Heart right ventricle (tissue), 16 donors: Measurements from ENCODE around the gene C4BPA. TPM values are rescaled to one million over a fixed set of nuclear protein-coding genes. Genes with fewer than 3 reads are reported as not detected.

Experiments
- ATAC-seq, 8 donors: fragments of 200-7000 bp; cut with Tn5 transposase; one replicate each; pipeline ENCODE4 v1.9.1; 2020; ENCODE audit warnings: mild to moderate bottlenecking in 8 of 8, moderate library complexity in 8 of 8, moderate number of reproducible peaks in 1 of 8
- DNase-seq, 2 donors: peaks; one replicate each; pipeline ENCODE4 v3.0.0-alpha.2; 2020
- H3K27ac ChIP-seq, 10 donors: fragments of 200-600 bp; sonication (generic) in 2 of 10; one replicate each; pipeline versions ENCODE4 v1.5.0 to v1.8.0; 2020 to 2022; ENCODE audit warnings: mild to moderate bottlenecking in 3 of 10
- H3K27me3 ChIP-seq, 7 donors: fragments of 200-600 bp; one replicate each; pipeline ENCODE4 v1.8.0; 2021 to 2022; ENCODE audit warnings: mild to moderate bottlenecking in 2 of 7
- H3K36me3 ChIP-seq, 9 donors: fragments of 200-600 bp; sonication (generic) in 1 of 9; one replicate each; pipeline versions ENCODE4 v1.5.0 to v1.8.0; 2020 to 2022; ENCODE audit warnings: mild to moderate bottlenecking in 2 of 9
- H3K4me1 ChIP-seq, 9 donors: fragments of 200-600 bp; sonication (generic) in 1 of 9; one replicate each; pipeline versions ENCODE4 v1.5.0 to v1.8.0; 2020 to 2022; ENCODE audit warnings: mild to moderate bottlenecking in 4 of 9
- H3K4me3 ChIP-seq, 10 donors: fragments of 200-600 bp; sonication (generic) in 2 of 10; one replicate each; pipeline versions ENCODE4 v1.5.0 to v1.8.0; 2020 to 2022; ENCODE audit warnings: mild to moderate bottlenecking in 7 of 10, moderate library complexity in 2 of 10
- H3K9me3 ChIP-seq, 11 donors: fragments of 200-600 bp in 10 of 11; sonication (generic) in 2 of 11; one replicate each; pipeline versions ENCODE4 v1.5.0 to v1.8.0; 2013 to 2022; ENCODE audit warnings: mild to moderate bottlenecking in 2 of 11, control low read depth in 1 of 11, moderate library complexity in 1 of 11
- CTCF ChIP-seq, 9 donors: fragments of 200-600 bp; sonication (generic) in 2 of 9; IDR thresholded peaks; one replicate each; pipeline versions ENCODE4 v1.5.0 to v1.8.0; 2021 to 2022; ENCODE audit warnings: antibody characterized with exemption in 9 of 9, mild to moderate bottlenecking in 5 of 9, moderate library complexity in 1 of 9
- WGBS, 2 donors: extraction: QIAGEN DNeasy Blood & Tissue Kit; methylation state at CpG; one replicate each; pipeline ENCODE4 v1.1.7; 2013; ENCODE audit warnings: inconsistent platforms in 1 of 2; 5-methylcytosine and 5-hydroxymethylcytosine counted together
- intact Hi-C, 10 donors: fragments of 100-400 bp; cut with DNase I; formaldehyde crosslinking; loops; one replicate each; pipeline versions ENCODE4 v1.11.1 to v1.14.2; 2022
- polyA plus RNA-seq, 2 donors: library from polyadenylated mRNA; stranded (reverse); fragments of 200-250 nt; gene quantifications; one replicate each; pipeline ENCODE4 v1.2.3, GENCODE V29; 2013
- total RNA-seq, 10 donors: library from RNA; stranded (reverse); fragmentation: NEBNext Ultra II Directional in 3 of 10; extraction: Animal tissue kit (Norgen Biotek cat#: 25700) in 3 of 10; gene quantifications; one replicate each; pipeline versions ENCODE4 v1.2.1 to v1.2.4, GENCODE V29; 2021 to 2023
- donor health status: Arrhythmogenic right ventricular cardiomyopathy.
- donor health status: ischemic (EF 13 %, LVEDD 7.1; RV severe dilation, severe dysfunction).
- donor health status: healthy with polysubstance abuse.
- donor health status: DM: no; HTN: yes; CAD: no.
- donor health status: DM: no; HTN: no; CAD: no.
- donor health status: ischemic (EF 25% LVEDD 6.9; RV normal size, moderate dysfunction).
- donor health status: ischemic (EF 25% LVEDD 5.7; RV mildly dilated, moderate dysfunction).
- donor health status: healthy.
- donor health status: DM: yes; HTN: yes; CAD: no.
- donor health status: Ischemic cardiomyopathy.
- donor health status: ischemic (EF 35%, LVEDD 5.7; RV mildly dilated, moderate dysfunction).
- donor health status: nonischemic (EF 11% LVEDD 7.7; RV severe dilation, severe dysfunction).
- donor health status: DM: yes; HTN: yes; CAD: no.
- donor health status: PGD.
- donor health status: ischemic (EF 29% LVEDD 5.4; RV normal size, mild dysfunction).
- donor health status: nonischemic (EF 23%, LVEDD 6.1; RV moderate dilation, normal function).

The C4BPA gene
- total and polyA plus RNA-seq, 12 donors: not detected

DNA sequence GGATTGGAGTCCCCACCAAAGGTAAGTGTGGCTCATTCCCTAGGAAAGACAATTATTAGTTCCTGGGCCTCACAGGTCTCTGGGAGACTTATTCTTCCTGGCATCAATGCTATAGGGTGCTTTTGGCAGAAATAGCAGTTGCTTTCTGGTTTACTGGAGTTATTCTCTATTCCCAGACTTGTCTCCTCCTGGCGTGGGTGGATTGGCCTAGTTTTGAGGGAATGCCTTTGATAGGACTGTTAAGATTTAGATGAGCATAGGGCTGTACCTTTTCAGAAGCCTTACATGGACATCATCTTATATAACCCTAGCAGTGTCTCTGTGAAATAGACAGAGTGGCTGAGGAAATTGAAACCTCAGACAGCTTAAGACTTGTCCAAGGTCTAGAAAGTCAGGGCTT lies 42.0 kb upstream of the C4BPA start:
- no peak for ATAC-seq
- peak overlapping the region in 1 of 10 donors; percentile 80 for H3K27ac ChIP-seq

GRCh38 chr1:207063014-207063413 lies 41.0 kb upstream of the C4BPA start:
- H3K4me1 ChIP-seq: peaks cover 4 to 70% (median 17%) of the 10 kb centered on the region in 9 donors
- ATAC-seq: no peak
- no peak for TF ChIP-seq CTCF (IDR thresholded peaks at IDR 0.05)
- DNase-seq: no peak
- peaks cover 0 to 82% (median 19%) of the 10 kb centered on the region in 9 donors for H3K36me3 ChIP-seq
- H3K4me3 ChIP-seq: no peak overlapping the region
- no peaks in the 10 kb centered on the region for H3K27me3 ChIP-seq
- H3K9me3 ChIP-seq: no peaks in the 10 kb centered on the region
- H3K27ac ChIP-seq: peak overlapping the region in 2 of 10 donors; percentile 22 to 80
- 95 to 97% methylated on average over 5 of the region's 5 CpGs for WGBS, 2 donors
- intact Hi-C loops: no loop called here

More for the DNA sequence above, 42.0 kb upstream of the C4BPA start:
- DNase-seq: no peak
- H3K4me3 ChIP-seq: no peak overlapping the region
- no peaks in the 10 kb centered on the region for H3K9me3 ChIP-seq
- peaks cover 5 to 72% (median 22%) of the 10 kb centered on the region in 9 donors for H3K4me1 ChIP-seq
- 91 to 92% methylated on average over 1 of the region's 1 CpG for WGBS, 2 donors
- intact Hi-C loops: no loop called here
- H3K36me3 ChIP-seq: peaks cover 0 to 78% (median 13%) of the 10 kb centered on the region in 9 donors
- H3K27me3 ChIP-seq: no peaks in the 10 kb centered on the region
- no peak for TF ChIP-seq CTCF (IDR thresholded peaks at IDR 0.05)

- DNase-seq: peak; percentile 32 to 46
- H3K4me3 ChIP-seq: peak overlapping the region in 3 of 10 donors; percentile 26 to 39 (median 30)
- WGBS, 2 donors: 43 to 63% methylated on average over 8 of the region's 8 CpGs
- H3K36me3 ChIP-seq: peaks cover 0 to 95% (median 23%) of the 10 kb centered on the region in 9 donors
- no peaks in the 10 kb centered on the region for H3K27me3 ChIP-seq
- peak; percentile 57 to 91 (median 78) for ATAC-seq
- peaks cover 2 to 68% (median 20%) of the 10 kb centered on the region in 9 donors for H3K4me1 ChIP-seq
- TF ChIP-seq CTCF (IDR thresholded peaks at IDR 0.05): no peak
- peak overlapping the region in 9 of 10 donors; percentile 16 to 82 (median 61) for H3K27ac ChIP-seq
- intact Hi-C loops: no loop called here
- H3K9me3 ChIP-seq: no peaks in the 10 kb centered on the region
These were observed 39.5 kb upstream of the C4BPA start for GRCh38 chr1:207064561-207064960.

GRCh38 chr1:207067185-207067584 lies 36.8 kb upstream of the C4BPA start:
- 55 to 61% methylated on average over 3 of the region's 3 CpGs for WGBS, 2 donors
- no peak for DNase-seq
- peaks cover 2 to 82% (median 21%) of the 10 kb centered on the region in 9 donors for H3K4me1 ChIP-seq

More at GRCh38 chr1:207067185-207067584, 36.8 kb upstream of the C4BPA start:
- Histone ChIP-seq H3K4me3 (peak overlapping the region in 3 of 10 donors; percentile 26 to 39 (median 30)), H3K36me3 (peaks cover 0 to 99% (median 30%) of the 10 kb centered on the region in 9 donors), H3K27ac (peak overlapping the region in 6 of 10 donors; percentile 4 to 82 (median 32)), H3K9me3 (no peaks in the 10 kb centered on the region), H3K27me3 (no peaks in the 10 kb centered on the region)
- intact Hi-C loops: no loop called here
- no peak for ATAC-seq
- no peak for TF ChIP-seq CTCF (IDR thresholded peaks at IDR 0.05)
